Immature natural killer cell (primary cell): Measurements from ENCODE around the gene DGKQ. TPM values are rescaled to one million over a fixed set of nuclear protein-coding genes. Genes with fewer than 3 reads are reported as not detected.
A peak's percentile ranks its signal among the peaks of the same experiment; 100 is the strongest.
"Not testable (repeated sequence)": the region's sequence is repeated elsewhere in the genome, so short reads cannot be mapped to it uniquely, and the experiment has no call there.

Source experiments
- DNase-seq, 3 donors: peaks; one replicate each; pipeline ENCODE4 v3.0.0; 2022; ENCODE audit warnings: mixed read lengths in 1 of 3
- H3K27ac Mint-ChIP-seq, 6 donors: one replicate each; pipeline ENCODE4 v1.8.0; 2020; ENCODE audit warnings: mixed read lengths in 6 of 6, mild to moderate bottlenecking in 5 of 6, inconsistent platforms in 4 of 6, moderate library complexity in 3 of 6
- H3K27me3 Mint-ChIP-seq, 3 donors: one replicate each; pipeline ENCODE4 v1.8.0; 2020 to 2021; ENCODE audit warnings: low read depth in 3 of 3, mild to moderate bottlenecking in 3 of 3, mixed read lengths in 3 of 3, moderate library complexity in 3 of 3, inconsistent platforms in 1 of 3
- H3K36me3 Mint-ChIP-seq, 3 donors: one replicate each; pipeline ENCODE4 v1.8.0; 2020; ENCODE audit warnings: mixed read lengths in 3 of 3, inconsistent platforms in 2 of 3, mild to moderate bottlenecking in 2 of 3
- H3K4me1 Mint-ChIP-seq, 2 donors: one replicate each; pipeline ENCODE4 v1.8.0; 2020; ENCODE audit warnings: inconsistent platforms in 2 of 2, mild to moderate bottlenecking in 2 of 2, mixed read lengths in 2 of 2, moderate library complexity in 1 of 2
- H3K4me3 Mint-ChIP-seq, 5 donors: one replicate each; pipeline ENCODE4 v1.8.0; 2020; ENCODE audit warnings: mild to moderate bottlenecking in 5 of 5, mixed read lengths in 5 of 5, inconsistent platforms in 3 of 5, moderate library complexity in 3 of 5
- H3K9me3 Mint-ChIP-seq, 6 donors: one replicate each; pipeline ENCODE4 v1.8.0; 2020; ENCODE audit warnings: mild to moderate bottlenecking in 6 of 6, mixed read lengths in 6 of 6, inconsistent platforms in 4 of 6, moderate library complexity in 3 of 6
- polyA plus RNA-seq, 3 donors: library from polyadenylated mRNA; unstranded; fragments of 300-500 nt; fragmentation: Illumina TruSeq; gene quantifications; one replicate each; pipeline ENCODE4 v1.2.3, GENCODE V29; 2021

The DGKQ gene
- polyA plus RNA-seq, 3 donors from 2014 or later: 12.1 to 24.0 (median 14.0) TPM

- Mint-ChIP-seq H3K4me3 (no peak overlapping the region), H3K27me3 (peaks cover 0 to 5% (median 3%) of the 10 kb centered on the region in 3 donors), H3K27ac (no peak overlapping the region), H3K4me1 (peaks cover 0 to 5% of the 10 kb centered on the region in 2 donors), H3K36me3 (peaks cover 0 to 5% (median 2%) of the 10 kb centered on the region in 3 donors), H3K9me3 (no peaks in the 10 kb centered on the region)
- no peak for DNase-seq
Observed at GRCh38 chr4:946103-946450, 27.3 kb downstream of the DGKQ start.

- Mint-ChIP-seq H3K27ac (no peak overlapping the region), H3K36me3 (peaks cover 0 to 5% (median 2%) of the 10 kb centered on the region in 3 donors), H3K4me3 (no peak overlapping the region), H3K27me3 (peaks cover 0 to 5% (median 2%) of the 10 kb centered on the region in 3 donors), H3K4me1 (peaks cover 0 to 5% of the 10 kb centered on the region in 2 donors), H3K9me3 (no peaks in the 10 kb centered on the region)
- DNase-seq: no peak
Observed at GRCh38 chr4:945274-946102, 27.9 kb downstream of the DGKQ start.

DNA sequence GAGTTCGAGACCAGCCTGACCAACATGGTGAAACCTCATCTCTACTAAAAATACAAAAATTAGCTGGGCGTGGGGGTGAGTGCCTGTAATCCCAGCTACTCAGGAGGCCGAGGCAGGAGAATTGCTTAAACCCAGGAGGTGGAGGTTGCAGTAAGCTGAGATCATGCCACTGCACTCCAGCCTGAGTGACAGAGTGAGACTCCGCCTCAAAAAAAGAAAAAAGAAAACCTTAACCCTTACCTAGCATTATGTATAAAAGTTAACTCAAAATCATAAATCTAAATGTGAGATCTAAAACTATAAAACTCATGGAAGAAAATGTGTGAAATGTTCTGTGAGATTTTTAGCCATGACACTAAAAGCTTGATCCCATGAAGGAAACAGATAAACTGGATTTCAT lies 33.9 kb downstream of the DGKQ start:
- not testable (repeated sequence) for H3K4me3 Mint-ChIP-seq, H3K27me3 Mint-ChIP-seq, H3K9me3 Mint-ChIP-seq, H3K27ac Mint-ChIP-seq, H3K4me1 Mint-ChIP-seq, H3K36me3 Mint-ChIP-seq, DNase-seq

DNA sequence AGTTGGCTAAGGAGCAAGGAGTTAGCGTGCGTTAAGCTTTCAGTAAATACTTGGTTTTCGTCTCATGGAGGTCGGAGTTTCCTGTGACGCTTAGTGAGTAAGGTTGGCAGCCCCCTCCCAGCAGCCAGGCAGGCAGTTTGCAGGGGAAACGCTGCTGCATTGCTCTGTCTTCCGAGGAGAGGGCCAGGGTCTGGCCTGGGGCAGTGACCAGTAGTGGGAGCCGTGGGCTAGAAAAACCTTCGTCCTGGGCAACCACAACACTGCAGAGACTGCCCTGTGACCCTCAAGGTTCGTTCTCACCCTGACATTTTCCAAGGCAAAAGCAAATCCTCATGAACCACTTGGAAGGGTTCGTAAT lies 40.7 kb downstream of the DGKQ start:
- no peaks in the 10 kb centered on the region for H3K36me3 Mint-ChIP-seq
- H3K4me1 Mint-ChIP-seq: peaks cover 51 to 57% of the 10 kb centered on the region in 2 donors
- H3K9me3 Mint-ChIP-seq: no peaks in the 10 kb centered on the region
- peak overlapping the region; percentile 91 to 99 (median 94) for H3K27ac Mint-ChIP-seq
- no peak for DNase-seq
- H3K27me3 Mint-ChIP-seq: peaks cover 14 to 21% (median 17%) of the 10 kb centered on the region in 3 donors
- peak overlapping the region; percentile 94 to 97 (median 96) for H3K4me3 Mint-ChIP-seq

DNA sequence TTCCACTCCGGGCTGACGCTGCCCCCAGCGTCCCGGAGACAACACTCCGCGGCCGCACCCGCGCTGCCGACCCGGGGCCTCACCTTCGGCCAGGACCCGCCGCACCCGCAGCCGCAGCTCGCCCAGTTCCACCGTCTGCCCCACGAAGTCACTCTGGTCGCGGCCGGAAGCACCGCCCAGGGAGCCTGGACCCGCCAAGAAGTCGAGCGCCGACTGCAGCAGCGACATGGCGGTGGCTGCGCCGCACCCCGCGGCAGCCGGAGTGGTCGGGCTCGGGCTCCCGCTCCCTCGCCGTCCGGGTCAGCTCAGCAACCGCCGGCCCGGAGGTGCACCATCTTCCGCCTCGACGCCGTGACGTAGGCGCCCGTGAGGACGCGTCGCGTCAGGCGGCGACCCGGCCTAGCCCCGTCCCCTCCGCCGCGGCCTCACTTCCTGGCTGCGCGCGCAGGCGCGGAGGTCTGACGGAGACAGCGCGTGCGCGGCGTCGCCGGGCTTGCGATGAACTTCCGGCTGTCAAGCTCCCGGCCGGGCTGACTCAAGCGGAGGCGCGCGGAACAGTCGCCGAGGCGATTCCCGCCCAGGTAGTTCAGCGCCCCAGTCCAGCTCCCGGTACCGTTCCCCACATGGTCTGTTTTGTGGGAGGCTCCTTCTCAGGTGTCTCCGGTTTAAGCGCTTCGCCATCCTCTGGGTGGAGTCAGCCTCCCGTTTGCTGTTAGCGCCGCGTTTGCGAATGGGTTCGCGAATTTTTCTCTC lies 41.2 kb downstream of the DGKQ start, which contains the start of the genes GAK and TMEM175:
TSS of gene GAK (minus strand) at position 357 of the 753 bp plus-strand sequence. CDS start at position 228, 129 bp downstream.
TSS of gene TMEM175 (plus strand) at position 501 of the 753 bp plus-strand sequence. CDS start 15,280 bp downstream, outside the sequence.
- peak within 1 kb of the TSS; percentile 91 to 99 (median 94) for H3K27ac Mint-ChIP-seq
- peaks cover 14 to 21% (median 17%) of the 10 kb centered on the region in 3 donors for H3K27me3 Mint-ChIP-seq
- H3K4me1 Mint-ChIP-seq: peaks cover 51 to 57% of the 10 kb centered on the region in 2 donors

GRCh38 chr4:931194-931959 lies 42.0 kb downstream of the DGKQ start:
- Mint-ChIP-seq H3K4me1 (peaks cover 51 to 59% of the 10 kb centered on the region in 2 donors), H3K36me3 (no peaks in the 10 kb centered on the region), H3K27me3 (peaks cover 14 to 21% (median 17%) of the 10 kb centered on the region in 3 donors), H3K4me3 (peak overlapping the region; percentile 94 to 97 (median 96)), H3K9me3 (no peaks in the 10 kb centered on the region), H3K27ac (peak overlapping the region; percentile 91 to 99 (median 94))
- peak; percentile 35 to 48 (median 38) for DNase-seq

More for the DNA sequence above, 41.2 kb downstream of the DGKQ start, which contains the start of the genes GAK and TMEM175:
- H3K9me3 Mint-ChIP-seq: no peaks in the 10 kb centered on the region
- H3K36me3 Mint-ChIP-seq: no peaks in the 10 kb centered on the region
- H3K4me3 Mint-ChIP-seq: peak within 1 kb of the TSS; percentile 94 to 97 (median 96)
- peak; percentile 98 to 99 (median 98) for DNase-seq

DNA sequence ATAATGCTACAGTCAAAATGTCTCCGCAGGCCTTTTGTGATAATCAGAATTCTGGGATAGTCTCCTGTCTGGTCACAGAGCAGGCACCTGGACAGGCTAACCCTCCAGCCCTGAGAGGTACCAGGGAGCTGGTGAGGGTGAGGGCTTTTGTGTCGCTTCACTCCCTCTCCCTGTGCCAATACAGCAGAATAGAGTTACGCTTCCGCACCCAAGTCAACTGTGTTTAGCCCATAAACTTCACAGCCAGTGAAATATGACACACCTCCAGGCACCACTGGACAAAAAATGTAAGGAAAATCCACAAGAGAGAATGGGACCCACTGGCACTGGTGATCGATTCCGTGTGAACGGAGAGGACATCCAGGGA lies 42.6 kb downstream of the DGKQ start:
- H3K27me3 Mint-ChIP-seq: peaks cover 14 to 21% (median 17%) of the 10 kb centered on the region in 3 donors
- peak overlapping the region; percentile 91 to 99 (median 94) for H3K27ac Mint-ChIP-seq
- H3K4me1 Mint-ChIP-seq: peaks cover 57 to 65% of the 10 kb centered on the region in 2 donors
- no peaks in the 10 kb centered on the region for H3K36me3 Mint-ChIP-seq
- H3K4me3 Mint-ChIP-seq: peak overlapping the region; percentile 94 to 97 (median 96)
- H3K9me3 Mint-ChIP-seq: no peaks in the 10 kb centered on the region
- no peak for DNase-seq

DNA sequence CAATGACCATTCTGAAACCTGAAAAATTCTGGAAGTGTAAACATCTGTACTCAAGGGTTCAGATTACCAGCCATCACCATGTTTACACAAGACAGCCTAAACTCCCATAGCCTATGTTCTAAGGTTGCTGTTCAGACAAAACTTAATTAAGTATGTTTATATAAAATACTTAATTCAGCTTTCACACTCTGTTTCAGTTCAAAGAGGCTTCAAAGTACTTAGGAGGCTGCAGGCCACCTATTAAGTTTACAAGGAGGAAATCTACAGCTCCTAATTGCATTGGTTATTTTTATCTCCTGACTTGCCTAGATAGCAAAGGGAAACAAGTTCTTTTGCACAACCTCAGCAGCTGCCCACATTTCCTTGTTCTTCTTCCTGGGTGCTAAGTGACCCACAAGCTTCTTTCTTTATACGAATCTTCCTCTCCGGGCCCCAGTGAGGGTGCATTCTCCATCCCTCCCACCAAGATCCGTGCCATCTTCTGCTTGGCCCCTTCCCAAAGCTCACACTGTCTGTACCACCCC lies 43.3 kb downstream of the DGKQ start:
- H3K4me1 Mint-ChIP-seq: peaks cover 64 to 72% of the 10 kb centered on the region in 2 donors
- DNase-seq: peak; percentile 19 to 30 (median 26)
- H3K27me3 Mint-ChIP-seq: peaks cover 14 to 21% (median 17%) of the 10 kb centered on the region in 3 donors
- no peaks in the 10 kb centered on the region for H3K9me3 Mint-ChIP-seq
- H3K36me3 Mint-ChIP-seq: no peaks in the 10 kb centered on the region
- peak overlapping the region; percentile 94 to 97 (median 96) for H3K4me3 Mint-ChIP-seq
- H3K27ac Mint-ChIP-seq: peak overlapping the region; percentile 91 to 99 (median 94)

DNA sequence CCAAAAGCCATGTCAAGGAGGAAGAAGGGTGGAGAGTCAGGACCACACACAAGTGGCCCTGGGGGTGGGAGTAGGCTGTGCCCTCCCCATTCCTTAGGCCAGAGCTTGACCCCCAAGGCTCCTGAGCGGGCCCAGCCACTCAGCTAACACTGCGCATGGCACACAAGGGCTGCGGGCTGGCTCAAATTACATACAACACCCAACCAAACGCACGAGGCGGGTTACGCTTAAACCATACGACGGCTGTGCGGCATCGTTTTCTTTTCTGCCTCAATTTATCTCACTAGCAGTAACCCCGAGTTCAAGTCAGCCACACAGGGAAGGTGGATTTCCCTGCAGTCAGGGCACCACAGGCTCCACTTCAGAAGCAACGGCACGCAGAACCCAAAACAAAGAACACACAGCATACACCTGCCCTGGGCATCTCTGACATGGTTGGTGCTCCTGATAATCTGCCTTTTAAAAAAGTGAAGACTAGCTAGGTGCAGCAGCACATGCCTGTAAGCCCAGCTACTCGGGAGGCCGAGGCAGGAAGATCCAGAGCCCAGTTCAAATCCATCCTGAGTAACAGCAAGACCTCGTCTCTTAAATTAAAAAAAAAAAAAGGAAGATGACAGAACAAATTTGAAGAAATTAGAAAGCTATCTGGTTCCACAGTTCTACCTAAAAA lies 44.1 kb downstream of the DGKQ start:
- peaks cover 14 to 22% (median 21%) of the 10 kb centered on the region in 3 donors for H3K27me3 Mint-ChIP-seq
- no peak for DNase-seq
- no peaks in the 10 kb centered on the region for H3K9me3 Mint-ChIP-seq
- peaks cover 72 to 75% of the 10 kb centered on the region in 2 donors for H3K4me1 Mint-ChIP-seq
- peak overlapping the region in 5 of 6 donors; percentile 15 to 91 (median 64) for H3K27ac Mint-ChIP-seq
- no peaks in the 10 kb centered on the region for H3K36me3 Mint-ChIP-seq
- H3K4me3 Mint-ChIP-seq: peak overlapping the region in 3 of 5 donors; percentile 21 to 51 (median 27)

GRCh38 chr4:927566-927965 lies 45.8 kb downstream of the DGKQ start:
- Mint-ChIP-seq H3K27me3 (peaks cover 14 to 21% (median 19%) of the 10 kb centered on the region in 3 donors), H3K4me1 (peaks cover 74% of the 10 kb centered on the region in 2 donors)
- not testable (repeated sequence) for H3K4me3 Mint-ChIP-seq

DNA sequence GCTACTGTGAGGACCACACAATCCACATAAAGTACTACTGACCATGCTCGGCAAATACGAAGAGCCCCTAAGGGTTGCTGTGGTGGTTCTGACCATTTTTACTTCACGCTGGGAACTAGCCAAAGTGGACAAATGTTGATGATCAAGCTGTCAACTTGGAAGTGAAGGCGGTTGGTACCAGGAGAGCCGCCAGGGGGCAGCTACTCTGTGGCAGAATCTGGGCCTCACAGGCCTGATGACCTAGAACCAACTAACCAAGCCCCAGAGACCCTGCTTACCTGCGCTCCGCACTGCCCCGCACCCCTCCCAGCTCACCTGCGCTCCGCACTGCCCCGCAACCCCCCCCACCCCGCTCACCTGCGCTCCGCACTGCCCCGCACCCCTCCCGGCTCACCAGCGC lies 46.8 kb downstream of the DGKQ start:
- H3K27ac Mint-ChIP-seq: peak overlapping the region in 5 of 6 donors; percentile 4 to 82 (median 48)
- H3K4me3 Mint-ChIP-seq: peak overlapping the region in 4 of 5 donors; percentile 12 to 30 (median 20)
- H3K36me3 Mint-ChIP-seq: no peaks in the 10 kb centered on the region
- H3K9me3 Mint-ChIP-seq: no peaks in the 10 kb centered on the region
- H3K27me3 Mint-ChIP-seq: peaks cover 8 to 12% (median 11%) of the 10 kb centered on the region in 3 donors
- peaks cover 79 to 80% of the 10 kb centered on the region in 2 donors for H3K4me1 Mint-ChIP-seq
- DNase-seq: no peak

More at GRCh38 chr4:927566-927965, 45.8 kb downstream of the DGKQ start:
- H3K27ac Mint-ChIP-seq, DNase-seq, H3K36me3 Mint-ChIP-seq, H3K9me3 Mint-ChIP-seq: not testable (repeated sequence)

GRCh38 chr4:925771-926500 lies 47.4 kb downstream of the DGKQ start:
- no peaks in the 10 kb centered on the region for H3K9me3 Mint-ChIP-seq
- no peaks in the 10 kb centered on the region for H3K36me3 Mint-ChIP-seq
- peak overlapping the region; percentile 4 to 82 (median 44) for H3K27ac Mint-ChIP-seq
- H3K4me3 Mint-ChIP-seq: peak overlapping the region in 3 of 5 donors; percentile 18 to 30 (median 22)
- H3K4me1 Mint-ChIP-seq: peaks cover 77 to 80% of the 10 kb centered on the region in 2 donors
- DNase-seq: no peak
- peaks cover 2 to 6% (median 5%) of the 10 kb centered on the region in 3 donors for H3K27me3 Mint-ChIP-seq
